ENCODE measurements around the gene COL23A1.
A peak's percentile ranks its signal among the peaks of the same experiment; 100 is the strongest.

The COL23A1 gene

DNA sequence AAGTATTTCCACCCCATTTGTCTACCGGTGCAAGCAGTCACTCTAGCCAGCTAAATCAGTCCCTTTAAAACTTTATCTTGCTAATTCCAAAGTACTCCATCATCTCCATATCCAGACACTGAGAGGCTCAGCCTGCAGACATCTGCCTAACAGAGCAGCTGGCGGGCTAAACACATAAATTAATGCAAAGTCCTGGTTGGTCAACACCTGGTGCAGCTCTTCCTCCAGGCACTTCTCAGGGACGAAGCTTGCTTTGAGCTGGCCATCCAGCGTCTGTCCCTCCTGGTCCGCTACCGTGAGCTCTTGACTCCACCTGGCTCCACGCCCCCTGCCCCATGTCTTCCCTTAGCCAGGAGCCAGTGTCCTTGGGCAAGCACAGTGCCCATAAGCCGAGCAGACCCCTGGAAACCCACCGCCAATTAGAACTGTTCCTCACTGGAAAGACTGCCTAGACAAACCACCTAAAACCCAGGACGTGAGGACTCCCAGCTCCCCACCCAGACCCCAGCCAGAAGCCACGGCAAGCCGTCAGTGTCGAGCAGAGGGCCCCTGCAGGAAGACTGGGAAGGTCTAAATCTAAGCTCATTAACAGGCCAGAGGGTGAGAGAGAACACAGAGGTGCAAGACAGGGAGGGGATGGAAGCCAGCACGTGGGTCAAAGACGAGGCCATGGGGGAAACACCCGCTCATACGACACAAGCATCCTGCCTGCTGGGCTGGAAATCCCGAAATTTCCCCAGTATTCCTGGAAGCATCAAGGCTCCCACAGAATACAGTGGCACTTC lies 120.0 kb downstream of the COL23A1 start:
- DNase-seq: no peak

DNA sequence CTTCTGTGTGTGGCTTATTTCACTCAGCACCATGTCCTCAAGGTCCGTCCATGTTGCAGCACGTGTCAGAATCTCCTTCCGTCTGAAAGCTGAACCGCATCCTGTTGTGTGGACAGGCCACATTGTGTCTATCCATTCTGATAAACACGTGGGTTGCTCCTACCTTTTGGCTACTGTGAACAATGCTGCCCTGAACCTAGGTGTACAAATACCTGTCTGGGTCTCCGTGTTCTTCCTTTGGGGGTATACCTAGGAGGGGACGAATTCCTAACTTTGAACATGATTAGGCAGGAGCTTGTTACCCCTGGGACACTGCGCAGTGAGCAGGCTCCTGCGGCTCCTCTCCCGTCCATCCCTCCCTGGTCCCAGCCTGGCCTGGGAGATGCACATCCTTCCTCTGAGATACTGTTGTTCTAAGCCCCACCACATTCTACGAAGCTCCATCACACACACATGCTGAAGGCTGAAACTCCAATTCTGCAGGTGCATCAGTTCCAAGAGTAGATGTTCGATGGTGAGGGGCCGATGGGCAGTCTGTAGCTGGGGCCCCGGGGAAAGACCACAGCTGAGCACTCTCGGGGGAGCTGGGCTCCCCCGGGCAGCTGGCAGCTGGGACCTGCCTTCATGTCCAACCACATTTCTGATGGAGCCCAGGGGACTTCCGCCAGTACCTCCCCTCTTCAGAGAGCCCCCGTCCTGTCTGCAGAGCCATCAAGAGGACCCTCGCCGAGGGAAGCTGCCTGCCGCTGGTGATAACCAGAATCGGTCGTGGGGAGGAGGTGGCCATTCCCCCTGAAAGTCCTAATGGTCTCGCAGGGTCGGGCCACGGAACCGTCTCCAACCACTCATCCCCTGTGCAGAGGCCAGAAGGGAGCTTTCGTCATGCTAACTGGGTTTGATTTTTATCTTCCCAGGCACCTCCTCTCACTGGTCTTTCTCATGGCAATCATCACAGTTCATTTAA lies 120.9 kb downstream of the COL23A1 start:
- DNase-seq: no peak

DNA sequence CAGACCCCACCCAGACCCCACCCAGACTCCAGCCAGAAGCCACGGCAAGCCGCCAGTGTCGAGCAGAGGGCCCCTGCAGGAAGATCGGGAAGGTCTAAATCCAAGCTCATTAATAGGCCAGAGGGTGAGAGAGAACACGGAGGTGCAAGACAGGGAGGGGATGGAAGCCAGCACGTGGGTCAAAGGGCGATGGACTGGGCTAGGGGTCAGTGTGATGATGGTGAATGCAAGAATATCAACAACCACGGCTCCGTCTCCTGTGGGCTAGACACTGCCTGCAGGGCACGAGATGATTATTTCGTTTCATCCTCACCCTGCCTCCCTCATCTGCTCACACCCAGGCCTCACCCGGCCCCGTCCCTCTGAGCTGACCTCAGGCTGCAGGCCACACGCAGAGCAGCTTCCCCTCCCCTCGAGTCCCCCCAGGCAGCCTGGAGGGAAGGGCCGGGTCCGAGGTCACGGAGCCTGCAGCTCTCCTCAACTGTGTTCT lies 122.0 kb downstream of the COL23A1 start:
- no peak for DNase-seq

DNA sequence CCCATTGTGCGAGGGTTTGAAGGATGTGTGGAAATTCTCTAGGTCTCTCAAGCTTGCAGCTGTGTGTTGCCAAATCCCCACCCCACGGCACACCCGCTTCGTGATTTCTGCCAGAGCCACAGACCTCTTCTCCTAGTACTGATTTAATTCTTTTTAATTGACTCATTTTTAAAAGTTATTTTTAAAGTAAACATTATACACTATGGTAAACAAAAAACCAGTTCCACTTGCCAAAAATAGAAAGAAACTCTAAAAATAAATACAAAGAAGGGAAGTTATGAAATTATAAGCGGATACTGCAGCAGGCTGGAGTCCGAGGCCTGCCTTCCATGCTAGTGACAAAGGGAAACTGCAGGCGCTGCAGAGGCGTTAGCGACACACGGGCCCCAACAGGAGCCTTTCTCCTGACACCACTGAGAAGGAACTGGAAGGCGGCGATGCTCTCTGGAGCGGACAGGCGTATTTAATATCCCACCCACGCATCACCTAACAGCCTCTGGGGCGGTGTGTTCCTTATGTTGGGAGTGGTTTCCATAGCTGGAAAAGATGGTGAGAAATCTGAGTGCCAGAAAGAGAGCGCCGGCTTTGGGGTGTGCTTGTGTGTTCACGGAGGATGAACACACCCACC lies 122.5 kb downstream of the COL23A1 start:
- DNase-seq: no peak

DNA sequence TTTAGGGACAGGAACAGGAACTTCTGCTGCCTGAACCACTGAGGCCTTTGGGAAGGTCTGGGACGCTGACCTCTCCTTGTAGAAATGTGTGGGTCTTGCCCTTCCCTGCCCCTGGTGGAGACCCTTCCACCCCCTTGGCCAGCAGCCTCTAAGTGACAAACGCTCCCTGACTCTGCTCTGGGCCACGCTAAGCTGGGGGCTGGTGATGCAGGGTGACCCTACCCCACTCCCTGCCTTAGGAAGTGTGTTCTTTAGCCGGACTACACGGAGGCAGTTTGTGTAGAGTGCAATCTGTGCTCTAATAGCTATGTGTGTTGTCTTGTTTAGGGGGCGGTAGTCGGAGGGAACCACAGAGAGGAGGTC lies 123.0 kb downstream of the COL23A1 start:
- no peak for DNase-seq

DNA sequence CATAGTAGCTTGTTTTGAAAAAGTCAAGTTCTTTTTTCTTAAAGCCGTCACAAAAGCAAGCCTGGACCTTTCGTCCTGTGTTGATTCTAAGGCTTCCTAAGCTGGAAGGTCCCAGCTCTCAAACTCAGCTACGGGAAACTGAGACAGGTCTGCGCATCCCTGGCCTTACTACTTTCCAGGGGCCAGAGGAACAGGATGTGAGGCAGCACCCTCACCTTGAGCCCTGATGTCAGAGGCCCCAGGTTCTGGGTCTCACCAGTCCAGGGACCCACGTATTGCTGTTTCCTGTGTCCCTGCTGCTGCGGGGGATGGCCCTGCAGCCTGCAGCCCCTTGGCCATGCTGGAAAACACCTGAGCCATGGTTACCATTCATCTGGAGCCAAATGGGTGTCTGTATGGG lies 123.9 kb downstream of the COL23A1 start:
- no peak for DNase-seq

DNA sequence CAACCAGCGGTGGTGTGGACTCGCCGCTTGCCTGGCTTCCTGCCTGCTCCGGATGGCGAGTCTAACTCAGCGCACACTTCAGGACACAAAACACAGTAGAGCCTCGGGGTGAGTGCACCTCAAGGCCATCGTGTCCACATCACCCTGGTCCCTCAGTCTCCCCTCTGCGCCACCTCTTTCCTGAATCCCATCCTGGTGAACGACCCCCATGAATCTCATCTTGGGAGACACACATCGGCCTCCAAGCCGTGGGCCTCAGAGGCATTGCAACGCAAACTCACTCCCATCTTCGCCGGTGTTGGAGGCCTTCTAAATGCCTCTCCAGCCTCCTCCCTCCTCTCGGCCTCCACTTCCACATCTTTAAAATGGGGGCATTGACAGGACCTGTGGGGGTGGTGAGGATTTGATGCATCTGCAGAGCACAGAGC lies 124.3 kb downstream of the COL23A1 start:
- no peak for DNase-seq

DNA sequence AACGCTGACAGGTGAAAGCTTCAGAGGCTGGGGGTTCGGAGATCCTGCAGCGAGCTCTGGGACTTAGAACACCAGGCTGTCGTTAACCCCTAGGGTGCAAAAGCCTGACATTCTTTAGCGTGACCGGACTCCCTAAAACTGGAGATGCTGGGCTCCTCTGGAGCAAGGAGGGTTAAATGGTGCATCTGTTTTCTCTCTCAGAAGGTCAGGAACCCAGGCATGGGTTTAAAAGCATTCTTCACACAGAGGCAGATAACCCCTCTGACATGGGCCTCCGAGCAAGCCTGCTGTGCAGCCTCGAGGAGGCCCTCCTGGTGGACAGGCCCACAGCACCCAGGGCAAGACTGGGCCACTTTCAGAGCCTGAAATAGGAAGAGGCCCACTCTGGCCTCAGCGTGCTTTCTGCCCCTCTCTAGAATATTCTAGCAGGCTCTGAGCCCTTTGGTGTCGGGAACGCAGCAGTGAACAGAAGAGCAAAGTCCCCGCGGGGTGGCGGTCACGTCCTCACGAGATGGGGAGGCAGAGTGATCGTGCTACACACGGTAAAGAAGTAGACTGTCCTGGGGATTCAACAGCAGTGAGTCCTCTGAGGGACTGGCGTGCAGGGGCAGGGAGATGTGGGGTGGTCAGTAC lies 124.8 kb downstream of the COL23A1 start:
- DNase-seq: no peak

DNA sequence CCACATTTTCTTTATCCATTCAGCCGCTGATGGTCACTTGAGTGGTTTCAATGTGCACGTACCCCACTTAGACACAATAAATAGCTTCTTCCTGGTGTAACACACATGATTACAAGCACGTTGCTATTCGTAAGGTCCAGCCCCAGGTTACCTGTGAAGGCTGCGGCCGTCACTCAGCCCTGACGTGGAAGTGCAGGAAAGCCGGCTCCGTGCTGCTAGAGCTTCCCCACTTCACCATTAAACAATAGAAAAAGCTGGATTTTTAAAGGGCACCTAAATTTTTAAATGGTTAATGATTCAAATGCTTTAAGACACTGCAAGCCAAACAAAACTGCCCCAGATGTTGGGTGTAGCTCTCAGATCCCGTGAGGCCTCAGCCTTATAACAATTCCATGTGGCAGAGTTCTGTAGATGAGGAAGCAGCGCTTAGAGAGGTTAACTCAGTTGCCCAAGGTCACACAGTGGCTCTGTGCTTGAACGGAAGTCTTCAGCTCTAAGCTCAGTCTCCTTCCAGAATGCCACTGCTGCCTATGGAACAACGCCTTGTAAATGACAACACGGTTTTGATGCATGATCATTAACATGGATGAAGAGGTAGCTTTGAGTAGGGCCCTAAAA lies 125.7 kb downstream of the COL23A1 start:
- DNase-seq: no peak

DNA sequence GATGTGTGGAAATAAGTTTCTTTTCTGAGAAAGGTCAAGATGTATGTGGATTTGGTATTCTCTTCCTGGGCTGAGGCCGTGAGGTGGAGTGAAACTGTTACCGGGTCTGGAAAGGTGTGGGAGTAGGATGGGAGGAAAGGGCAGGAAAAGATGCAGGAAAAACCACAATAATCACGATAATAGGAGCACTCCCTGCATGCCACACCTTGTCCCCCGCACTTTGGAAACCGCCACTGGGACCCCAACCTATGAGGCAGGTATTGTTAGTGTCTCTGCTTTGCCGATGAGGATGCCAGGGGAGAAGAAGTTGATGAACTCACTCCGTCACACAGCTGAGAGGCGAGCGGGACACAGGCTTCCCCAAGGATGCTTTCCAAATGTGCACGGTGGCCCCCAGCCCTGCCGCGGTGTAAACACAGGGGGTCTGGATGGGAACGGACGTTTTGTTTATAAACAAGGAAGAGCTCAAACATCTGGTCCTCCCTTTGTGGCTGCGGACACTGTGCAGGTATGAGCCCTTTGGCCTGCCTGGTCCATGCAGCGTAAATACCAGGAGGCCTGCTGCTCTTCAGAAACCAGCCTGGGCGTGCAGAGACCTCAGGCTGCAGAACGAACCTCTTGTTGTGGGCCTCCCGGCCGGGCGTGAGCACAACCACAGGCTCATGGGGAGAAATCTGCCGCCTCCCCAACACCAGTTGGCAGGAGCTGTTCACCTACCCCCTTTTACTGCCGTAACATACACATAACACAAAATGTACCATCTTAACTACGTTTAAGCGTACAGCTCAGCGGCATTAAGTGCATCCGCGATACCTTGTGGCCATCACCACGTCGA lies 126.7 kb downstream of the COL23A1 start:
- DNase-seq: no peak

DNA sequence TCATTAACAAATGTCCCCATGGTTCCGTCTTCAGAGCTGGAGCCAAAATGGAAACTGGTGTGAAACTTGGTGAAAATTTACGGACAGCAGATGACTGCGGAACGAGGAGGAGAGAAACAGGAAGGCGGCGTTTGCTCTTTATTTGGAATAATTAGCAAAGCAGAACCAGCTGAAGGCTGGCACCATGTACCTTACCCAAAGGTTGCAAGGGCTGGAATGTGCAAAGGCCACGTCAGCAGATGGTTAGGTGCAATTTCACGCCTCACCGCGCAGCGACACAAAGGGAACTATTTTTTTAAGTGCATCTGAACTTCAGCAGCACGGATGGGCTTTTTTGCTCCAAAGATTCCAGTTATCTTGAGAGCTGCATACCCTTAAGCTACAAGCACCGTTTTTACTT lies 127.4 kb downstream of the COL23A1 start:
- no peak for DNase-seq

DNA sequence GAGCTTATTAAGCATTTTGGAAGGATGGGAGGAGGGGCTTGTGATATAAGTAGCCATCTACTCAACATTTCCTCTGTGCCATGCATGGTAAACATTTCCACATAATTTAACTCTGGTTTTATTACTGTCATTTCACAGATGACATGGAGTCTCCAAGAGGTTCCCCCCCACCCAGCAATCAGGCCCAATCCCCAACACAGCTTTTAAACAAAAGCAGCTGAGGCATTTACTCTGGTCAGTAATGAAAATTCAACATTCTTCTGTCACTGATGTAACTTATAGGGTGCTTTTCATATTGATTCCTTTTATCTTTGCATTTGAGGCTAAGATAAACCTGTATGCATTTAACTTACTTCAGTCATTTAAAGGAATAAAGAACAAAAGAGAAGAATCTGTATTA lies 128.1 kb downstream of the COL23A1 start:
- DNase-seq: no peak

DNA sequence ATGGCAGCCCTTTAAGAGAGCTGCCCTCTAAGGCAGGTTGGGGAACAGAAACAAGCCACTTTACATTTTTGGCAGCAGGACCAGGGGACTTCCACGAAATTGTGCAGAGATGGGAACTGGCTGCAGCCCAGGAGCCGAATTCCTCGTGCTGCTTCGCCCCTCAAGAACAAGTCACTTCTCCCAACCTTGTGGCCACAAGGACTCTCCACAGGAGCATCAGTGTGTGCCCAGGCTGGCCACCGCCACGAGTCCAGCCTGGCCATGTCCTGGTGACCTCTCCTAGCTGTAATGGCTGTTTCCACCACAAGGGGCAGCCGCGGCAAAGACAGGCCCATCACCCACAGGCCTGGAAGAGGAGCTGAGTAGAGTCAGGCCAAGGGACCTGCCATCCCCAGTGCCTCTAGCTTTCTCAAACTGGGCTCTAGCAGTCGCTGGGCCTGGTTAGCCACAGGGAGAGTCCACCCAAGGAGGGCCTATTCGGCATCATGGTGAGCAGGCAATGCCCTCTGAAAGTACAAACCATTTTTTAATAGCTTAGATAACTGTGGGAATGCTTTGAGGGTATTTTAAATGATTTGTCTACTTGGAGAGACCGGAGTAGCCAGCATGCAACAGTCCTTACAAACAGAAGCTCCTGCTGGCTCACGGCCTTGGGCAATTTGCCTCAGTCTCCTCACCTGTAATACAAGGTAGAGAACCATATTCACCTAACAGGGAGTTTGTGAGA lies 129.0 kb downstream of the COL23A1 start:
- DNase-seq: peak; percentile 8 to 36

DNA sequence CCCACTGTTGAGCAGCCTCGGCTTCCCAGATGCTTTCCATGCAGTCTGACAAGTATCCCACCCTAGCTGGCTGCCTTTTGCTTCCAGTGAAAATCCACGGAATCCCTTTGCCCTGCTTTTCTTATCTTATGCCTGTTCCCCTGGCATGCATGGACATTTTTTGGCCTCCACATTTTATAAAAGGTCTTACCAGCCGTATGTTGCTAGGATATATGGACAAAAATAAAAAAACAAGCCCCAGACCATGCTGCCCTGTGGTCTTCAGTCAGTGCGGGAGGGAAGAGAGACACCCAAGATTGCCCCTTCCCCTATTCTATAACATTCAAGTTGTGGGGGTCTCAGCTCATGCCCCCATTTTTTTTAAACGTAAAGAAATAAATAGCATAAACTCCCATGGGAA lies 129.6 kb downstream of the COL23A1 start:
- no peak for DNase-seq

DNA sequence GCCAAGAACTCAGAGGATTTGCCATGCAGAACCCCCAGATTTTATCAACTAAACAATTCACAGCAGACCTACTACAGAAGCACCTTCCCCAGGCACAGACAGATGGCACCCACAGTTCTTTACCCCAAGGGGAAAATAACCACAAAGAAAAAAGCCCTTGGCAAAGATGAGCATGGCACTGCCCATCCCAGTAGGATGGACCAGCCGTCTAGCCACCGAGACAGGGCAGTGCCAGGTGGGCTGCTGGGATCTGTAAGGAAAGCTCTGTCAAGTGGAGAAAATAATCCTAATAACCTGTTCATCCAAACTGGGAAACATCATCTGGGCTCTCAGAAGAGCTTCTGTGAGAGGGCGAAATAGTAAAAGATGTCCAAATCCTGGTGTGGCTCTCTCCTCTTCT lies 130.0 kb downstream of the COL23A1 start:
- no peak for DNase-seq

DNA sequence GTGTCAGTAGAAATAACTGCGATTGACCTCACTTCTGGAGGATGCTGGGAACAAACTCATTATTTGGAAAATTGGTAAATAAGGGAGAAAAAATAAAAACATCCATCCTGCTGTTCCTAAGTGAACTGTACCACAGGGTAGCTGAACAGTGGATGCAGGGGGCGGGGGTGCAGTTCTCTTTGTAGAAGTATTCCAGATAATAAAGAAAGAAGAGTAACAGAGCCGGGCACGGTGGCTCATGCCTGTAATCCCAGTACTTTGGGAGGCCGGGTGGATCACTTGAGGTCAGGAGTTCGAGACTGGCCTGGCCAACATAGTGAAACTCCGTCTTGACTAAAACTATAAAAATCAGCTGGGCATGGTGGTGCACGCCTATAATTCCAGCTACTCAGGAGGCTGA lies 132.1 kb downstream of the COL23A1 start:
- no peak for DNase-seq

DNA sequence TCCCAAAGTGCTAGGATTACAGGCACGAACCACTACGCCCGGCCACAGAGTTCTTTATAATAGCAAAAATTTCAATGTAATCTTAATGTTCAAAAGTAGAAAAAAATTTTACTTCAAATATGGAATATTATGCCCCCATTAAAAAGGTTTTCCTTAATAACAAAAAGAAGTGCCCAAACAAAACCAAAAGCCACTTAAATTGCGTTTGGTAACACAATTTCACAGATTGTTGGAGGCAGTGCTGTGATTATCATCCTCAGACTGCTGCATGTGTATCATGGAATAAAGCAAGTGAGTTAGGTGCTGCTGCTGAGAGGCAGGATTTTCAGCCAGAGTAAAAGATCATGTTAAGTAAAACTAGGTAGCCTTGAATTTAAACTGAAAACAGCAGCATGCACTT lies 132.7 kb downstream of the COL23A1 start:
- no peak for DNase-seq

DNA sequence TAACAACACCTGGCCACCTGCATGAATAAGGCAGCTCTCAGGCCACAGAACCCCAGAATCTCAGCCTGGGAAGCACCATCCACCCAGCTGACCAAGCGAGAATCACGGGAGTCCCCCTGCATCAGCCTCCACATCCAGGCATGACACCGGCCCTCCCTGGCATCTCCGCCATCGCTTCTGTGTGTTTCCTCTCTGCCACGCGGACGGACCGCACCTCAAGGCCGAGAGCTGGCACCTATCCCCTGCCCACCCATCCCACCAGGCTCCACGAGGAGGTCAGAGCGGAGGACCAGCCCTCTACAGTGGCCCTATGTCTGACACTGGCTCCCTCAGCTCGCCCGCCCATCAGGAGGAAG lies 134.7 kb downstream of the COL23A1 start:
- DNase-seq: no peak

DNA sequence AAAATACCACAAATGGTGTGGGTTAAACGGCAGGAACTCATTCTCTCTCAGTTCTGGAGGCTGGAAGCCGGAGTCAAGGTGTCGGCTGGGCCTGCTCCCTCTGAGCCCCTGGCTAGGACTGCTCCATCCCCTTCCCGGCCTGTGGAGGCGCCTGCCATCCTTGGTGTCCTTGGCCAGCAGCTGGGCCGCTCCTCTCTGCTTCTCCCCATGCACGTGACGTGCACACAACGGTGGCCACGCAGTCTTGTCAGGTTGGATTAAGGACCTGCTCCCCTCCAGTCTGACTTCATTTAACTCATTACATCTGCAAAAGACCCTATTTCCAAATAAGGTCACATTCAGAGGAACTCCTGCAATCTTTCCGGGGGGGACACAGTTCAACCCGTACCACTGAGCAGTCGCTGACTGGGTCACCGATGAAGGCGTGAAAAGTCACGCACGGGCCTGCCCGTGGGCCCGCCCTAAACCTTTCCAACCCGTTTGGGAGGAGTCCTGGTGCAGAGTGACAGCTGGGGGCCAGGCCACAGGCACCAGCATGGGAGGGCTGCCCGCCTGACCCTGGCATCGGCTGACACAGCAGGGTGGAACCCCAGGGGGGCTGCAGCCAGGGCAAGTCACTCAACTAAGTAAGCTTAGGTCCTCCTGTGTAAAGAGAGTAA lies 135.2 kb downstream of the COL23A1 start:
- no peak for DNase-seq

DNA sequence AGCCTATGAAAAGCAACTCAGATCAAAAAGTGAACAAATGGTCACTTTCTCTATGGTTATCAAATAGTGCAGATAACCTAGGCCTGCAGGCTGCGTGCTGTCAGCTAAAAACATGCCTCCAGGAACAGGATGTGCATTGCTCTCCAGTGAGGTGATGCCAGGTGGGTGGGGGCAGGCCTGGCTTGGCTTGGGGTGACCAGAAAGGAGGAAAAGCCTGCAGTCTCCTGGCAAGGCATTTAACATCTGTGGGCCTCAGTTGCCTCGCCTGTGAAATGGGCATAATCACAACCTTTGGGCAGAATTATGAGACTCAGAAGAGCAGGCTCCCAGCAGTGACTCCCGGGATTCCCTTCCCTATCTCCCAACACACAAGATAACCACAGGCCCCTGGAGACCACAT lies 135.9 kb downstream of the COL23A1 start:
- no peak for DNase-seq
